ENCODE results near the gene RPTOR. TPM values are rescaled to one million over a fixed set of nuclear protein-coding genes. Genes with fewer than 3 reads are reported as not detected.

Gene RPTOR
- total RNA-seq, 1 donor from 2014 or later = 21.8 TPM

DNA sequence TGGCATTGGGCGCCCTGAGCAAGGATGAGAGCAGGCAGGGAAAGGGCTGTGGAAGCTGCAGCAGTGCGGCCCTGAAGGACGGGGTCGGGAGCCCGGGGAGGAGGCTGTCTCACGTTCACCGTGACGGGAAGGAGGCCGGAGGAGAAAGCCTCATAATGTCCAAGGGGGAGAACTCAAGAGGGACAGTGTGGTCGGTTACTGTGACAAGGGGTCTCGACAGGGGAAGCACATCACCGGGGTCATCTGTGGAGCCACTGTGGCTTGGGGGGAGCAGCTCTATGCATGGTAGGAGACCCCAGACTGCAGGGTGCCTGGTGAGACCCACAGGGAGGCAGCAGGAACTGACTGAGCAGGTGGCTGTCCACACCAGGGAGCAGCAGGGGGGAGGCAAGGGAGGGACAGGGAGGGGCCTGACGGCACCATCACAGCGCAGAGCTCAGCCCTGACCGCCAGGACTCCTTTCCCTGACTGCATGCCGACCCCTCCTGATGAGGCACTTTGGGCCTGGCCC, 292.4 kb downstream of the RPTOR start:
- no peak for DNase-seq

GRCh38 chr17:80837711-80838110, 293.1 kb downstream of the RPTOR start:
- no peak for DNase-seq

GRCh38 chr17:80838311-80839025, 293.8 kb downstream of the RPTOR start:
- no peak for DNase-seq

- no peak for DNase-seq
Measured at GRCh38 chr17:80839026-80839345, 294.3 kb downstream of the RPTOR start.

DNA sequence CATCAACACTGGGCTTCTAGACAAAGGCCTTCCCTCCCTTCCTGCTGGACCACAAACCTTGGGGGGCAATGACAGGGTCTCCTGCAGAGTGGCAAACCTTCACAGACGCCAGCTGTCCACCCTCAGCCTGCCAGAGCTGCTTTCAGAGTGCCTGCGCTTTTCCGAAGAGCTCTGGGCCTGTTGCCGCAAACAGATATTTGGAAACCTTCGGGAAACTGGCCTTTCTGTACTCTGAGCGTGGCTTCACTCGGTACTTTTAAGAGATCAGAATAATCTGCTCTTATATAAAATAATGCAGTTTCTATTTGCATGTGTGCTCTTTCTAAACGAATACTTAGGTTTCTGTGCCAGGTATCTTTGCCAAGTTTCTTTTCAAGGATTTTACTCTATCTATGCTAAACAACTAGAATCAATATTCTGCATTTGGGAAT, 294.9 kb downstream of the RPTOR start:
- DNase-seq = no peak

DNA sequence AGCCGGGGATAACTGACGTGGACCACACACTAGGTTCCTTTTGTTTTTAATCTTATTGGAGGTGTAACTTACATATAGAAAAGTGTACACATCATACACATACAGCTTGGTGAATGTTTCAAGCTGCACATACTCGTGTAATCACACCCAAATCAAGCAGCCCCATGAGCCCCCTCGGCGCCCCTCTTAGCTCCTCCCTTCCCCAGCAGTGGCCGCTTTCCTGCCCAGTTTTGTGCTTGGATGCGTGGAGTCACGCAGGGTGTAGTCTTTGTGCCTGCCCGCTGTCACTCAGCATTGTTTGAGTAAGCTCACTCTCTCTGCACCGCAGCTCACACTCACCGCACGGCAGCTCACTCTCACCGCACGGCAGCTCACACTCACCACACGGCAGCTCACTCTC, 295.3 kb downstream of the RPTOR start:
- no peak for DNase-seq

DNA sequence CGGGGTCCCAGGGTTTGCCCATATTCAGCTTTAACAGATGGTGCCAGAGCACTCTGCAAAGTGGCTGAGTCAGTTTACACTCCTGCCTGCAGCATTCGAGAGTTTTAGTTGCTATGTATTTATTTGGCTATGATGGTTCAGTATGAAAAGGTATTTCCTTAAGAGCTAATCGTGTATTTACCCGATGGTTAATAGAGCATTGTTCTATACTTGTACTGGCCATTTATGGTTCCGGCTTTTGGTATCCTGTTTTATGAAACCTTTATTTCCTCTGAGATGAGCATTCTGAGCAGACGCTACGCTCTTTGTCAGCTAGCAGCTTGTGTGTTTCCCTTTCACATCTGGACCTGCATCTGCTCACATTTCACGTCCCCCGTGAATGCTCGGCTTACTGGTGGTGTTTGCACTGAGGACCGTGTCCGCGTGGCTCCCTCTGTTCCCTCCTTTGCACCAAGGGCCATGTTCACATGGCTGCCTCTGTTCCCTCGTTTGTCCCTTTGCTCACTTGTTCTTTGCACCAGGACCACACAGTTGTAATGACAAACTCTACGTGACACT, 297.9 kb downstream of the RPTOR start:
- DNase-seq = peak; percentile 57

DNA sequence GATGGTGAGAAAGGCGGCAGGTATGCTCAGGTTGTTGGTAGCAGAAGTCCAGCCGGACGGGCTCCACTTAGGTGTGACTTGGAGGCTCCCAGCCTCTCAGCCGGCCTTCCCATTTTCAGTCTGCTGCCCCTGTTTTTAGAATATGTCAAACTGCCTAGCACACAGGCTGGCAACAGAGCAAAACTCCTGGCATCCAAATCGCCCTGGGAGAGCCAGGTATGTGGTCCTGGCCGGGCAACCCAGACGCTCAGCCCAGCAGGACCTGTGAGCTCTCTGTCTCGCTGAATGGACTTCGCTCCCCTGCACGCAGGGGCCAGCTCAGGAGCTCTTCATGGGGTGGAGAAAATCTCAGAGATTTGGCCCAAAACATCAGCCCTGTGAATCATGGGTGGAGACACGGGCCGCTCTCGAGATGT, 299.1 kb downstream of the RPTOR start:
- no peak for DNase-seq

DNA sequence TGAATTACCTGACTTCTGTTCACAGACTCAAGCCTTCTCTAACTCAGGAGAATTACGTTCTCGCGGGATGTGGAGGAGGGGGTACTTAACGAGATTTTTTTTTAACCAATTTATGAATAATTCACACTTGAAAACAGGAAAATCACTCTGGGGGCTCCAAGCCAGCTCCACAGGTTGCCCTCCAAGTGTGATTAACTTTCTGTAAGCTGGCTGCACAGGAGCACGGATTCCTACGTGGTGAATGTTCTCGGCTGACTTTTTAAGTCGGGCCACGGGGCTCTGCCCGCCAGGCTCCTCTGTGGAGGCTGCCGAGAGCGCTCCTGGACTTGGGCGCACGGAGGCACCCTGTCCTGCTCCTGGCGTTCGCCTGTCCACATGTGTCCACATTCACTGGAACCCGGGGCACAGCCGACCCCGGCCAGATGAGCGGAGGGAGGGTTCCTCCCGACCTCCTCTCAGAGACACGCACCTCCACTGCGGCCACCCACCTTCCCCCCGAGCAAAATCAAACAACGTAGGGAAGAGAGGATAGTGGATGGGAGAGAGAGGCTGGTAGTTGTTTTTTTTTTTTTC, 299.9 kb downstream of the RPTOR start:
- DNase-seq = no peak

- no peak for DNase-seq
Measured at GRCh38 chr17:80845069-80845862, 300.6 kb downstream of the RPTOR start.

DNA sequence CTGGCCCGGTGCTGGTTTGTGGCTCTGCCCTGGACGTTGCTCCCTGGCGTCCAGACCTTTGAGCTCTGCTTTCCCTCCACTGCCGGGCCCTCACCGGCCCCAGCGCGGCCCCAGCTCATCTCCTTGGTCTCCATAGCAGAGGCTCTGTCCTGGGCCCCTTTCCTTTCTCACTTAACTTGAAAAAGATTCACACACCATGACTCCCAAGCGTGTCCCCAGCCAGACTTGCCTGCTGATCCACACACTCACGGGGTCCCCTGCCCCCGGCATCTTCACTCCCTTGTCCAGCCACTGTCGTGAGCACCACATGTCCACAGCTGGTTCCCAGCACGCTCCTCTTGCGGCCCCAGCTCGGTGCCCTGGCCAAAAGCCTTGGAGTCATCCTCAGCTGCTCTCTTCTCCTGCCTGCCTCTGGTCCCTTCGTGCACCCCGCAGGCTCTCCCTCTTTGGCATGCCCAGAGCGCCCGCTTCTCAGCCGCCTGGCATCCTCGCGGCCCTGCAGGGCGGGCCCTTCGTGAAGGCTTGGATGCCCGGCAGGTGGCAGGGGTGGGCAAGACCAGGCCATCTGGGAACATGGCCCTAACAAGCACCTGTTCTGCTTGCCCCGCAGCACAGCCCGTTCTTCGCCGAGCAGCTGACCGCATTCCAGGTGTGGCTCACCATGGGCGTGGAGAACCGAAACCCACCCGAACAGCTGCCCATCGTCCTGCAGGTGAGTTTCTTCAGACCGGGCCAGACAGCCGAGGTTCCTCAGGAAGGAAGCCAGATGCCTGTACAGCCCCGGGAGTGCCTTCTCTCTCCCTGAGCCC, 301.4 kb downstream of the RPTOR start:
- no peak for DNase-seq

GRCh38 chr17:80846932-80847331, 302.3 kb downstream of the RPTOR start:
- no peak for DNase-seq

DNA sequence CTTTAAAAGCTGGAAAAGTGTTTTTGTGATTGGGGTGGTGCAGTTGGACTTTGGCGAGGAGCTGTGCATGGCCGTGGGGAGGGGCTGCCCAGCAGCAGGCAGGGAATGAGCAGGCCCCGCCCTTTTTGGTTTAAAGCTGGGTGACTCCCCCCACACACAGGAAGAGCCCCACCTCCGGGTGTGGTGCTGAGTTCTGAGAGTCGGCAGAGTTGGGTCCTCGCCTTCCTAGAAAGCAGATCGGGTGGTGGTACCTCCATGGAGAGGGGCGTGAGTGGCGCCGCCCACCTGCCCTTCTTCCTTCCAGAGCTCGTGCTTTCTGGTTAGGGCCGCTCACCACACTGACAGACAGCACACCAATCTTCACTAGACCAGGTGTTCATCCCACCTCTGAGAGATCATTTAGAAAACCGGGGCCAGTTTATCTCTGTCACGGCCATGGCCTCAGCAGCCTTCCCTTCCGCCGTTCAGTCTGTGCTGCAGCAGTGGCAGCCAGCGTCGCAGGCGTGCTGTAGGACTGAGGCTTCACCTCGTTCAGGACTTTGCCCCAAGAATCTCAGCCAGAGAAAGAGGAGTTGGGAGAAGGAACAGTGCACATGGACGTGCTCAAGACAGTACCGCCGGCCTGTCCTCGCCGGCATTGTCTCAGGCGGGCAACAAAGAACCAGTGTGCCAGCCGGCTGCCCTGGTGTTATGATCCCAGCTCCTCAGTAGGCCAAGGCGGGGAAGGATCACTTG, 303.0 kb downstream of the RPTOR start:
- DNase-seq = no peak

DNA sequence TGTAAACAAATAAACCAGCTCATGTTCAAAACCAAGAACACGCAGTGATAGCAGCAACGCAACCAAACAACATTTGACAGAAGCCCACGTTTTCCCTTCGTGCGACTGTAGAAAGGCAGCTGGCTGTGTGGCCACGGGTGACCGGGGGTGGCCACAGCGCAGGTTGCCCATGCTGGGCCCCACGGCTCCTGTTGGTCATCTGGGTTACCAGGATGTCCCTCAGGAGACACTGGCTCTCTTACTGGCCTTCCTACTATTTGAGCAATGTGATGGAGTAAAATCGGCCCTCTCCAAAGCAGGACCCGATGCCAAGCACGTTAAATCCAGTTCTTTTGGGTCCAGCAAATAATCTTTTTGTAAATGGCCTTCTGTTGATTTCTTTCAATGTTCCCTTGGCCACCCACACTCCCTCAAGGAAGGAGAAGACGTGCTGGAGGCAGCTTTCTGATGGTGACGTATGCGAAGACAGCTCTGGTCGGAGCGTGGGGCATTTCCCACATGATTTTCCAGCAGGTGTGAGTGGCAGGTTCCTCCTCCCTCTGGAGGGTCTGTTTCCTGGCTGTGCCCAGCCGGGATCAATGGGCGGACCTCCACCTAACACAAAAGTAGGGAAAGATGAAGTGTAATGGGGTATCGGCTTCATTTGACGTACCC, 303.9 kb downstream of the RPTOR start:
- no peak for DNase-seq

DNA sequence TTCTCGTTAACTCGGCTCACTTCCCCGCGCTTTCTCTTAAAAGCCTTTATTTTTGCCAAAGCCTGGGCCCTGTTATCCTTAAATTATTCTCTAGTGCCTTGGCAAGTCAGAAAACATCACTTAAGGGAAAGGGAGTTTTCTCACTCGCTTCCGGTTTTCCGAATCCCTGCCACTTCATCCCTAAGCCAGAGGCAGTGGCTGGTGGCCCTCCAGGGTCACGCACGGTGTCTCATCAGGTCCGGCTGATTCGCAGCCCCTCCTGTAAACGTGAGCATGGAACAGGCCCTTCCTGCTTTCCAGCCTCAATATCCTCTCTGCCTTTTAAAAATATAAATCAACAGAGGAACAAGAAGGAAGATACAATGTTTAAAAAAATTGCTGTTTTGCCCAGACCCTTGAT, 304.5 kb downstream of the RPTOR start:
- no peak for DNase-seq

DNA sequence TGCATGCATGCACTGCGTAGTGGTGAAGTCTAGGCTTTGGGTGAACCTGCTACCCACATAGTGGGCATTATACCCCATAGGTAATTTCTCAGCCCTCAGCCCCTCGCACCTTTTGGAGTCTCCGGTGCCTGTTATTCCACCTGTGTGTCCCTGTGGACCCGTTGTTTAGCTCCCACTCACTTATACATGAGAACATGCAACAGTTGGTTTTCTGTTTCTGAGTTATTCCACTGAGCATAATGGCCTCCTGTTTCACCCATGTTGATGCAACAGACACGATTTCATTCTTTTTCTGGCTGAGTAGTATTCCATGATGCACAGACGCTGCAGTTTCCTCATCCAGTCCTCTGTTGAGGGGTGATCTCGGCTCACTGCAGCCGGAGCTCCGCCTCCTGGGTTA, 305.5 kb downstream of the RPTOR start:
- DNase-seq = no peak

GRCh38 chr17:80850817-80851216, 306.2 kb downstream of the RPTOR start:
- DNase-seq = peak; percentile 19

- DNase-seq = peak; percentile 51
Measured at GRCh38 chr17:80851277-80851925, 306.8 kb downstream of the RPTOR start.

GRCh38 chr17:80852476-80853015, 307.9 kb downstream of the RPTOR start:
- DNase-seq = no peak

DNA sequence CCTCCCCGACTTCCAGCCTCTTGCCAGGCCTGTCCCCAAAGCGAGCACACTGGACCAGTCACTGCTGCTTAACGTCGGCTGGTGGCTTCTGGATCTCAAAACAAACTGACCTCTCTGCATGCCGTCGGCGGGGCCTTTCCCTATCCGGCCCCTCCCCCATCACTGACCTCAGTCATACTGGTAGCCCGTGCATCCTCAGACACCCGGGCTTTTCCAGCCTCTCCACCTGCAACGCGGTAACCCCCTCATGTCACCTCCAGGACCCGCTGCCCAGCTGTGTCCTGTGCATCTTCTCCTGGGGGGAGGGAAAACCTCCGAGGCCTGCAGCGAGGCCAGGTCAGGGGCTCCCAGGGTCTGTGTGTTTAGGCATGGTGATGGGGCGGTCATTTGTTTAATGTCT, 308.4 kb downstream of the RPTOR start:
- no peak for DNase-seq

All from dermis blood vessel endothelial cell (primary cell).